ENCODE measurements around the gene CYP39A1. TPM values are rescaled to one million over a fixed set of nuclear protein-coding genes. Genes with fewer than 3 reads are reported as not detected.

CYP39A1 gene
- polyA plus RNA-seq, 4 donors = 7.4 to 10.2 (median 8.9) TPM

DNA sequence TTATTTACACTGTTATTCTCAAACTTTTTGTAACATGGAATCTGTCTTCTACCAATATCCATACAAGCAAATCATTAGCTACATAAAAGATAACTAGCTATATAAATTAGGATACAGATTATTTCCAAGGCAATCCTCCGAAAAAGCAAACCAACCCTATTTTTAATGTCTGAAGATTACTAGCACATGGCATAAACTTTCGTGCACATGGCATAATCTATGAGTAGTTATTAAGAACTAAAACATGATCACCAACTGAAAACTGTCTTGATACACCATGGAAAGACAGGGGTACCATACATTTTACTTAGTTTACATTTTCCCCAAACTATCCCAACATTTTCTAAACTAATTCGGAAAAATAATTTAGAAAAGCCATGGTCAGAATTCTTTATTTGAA, 54.4 kb downstream of the CYP39A1 start:
- DNase-seq (ENCODE audit: low read depth in 4 of 4, low spot score in 3 of 4) = no peak

DNA sequence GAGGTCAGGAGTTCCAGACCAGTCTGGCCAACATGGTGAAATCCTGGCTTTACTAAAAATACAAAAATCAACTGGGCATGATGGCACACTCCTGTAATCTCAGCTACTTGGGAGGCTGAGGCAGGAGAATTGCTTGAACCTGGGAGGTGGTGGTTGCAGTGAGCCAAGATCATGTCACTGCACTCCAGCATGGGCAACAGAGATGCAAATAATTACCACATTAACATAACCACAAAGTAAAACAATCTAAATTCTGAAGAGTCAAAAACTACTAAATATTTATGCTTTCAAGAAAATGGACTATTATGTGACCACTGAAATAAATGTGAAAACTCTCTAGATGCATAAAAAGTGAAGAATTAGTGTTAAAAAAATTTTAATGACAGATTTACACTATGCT, 59.9 kb downstream of the CYP39A1 start:
- DNase-seq (ENCODE audit: low read depth in 4 of 4, low spot score in 3 of 4) = no peak

DNA sequence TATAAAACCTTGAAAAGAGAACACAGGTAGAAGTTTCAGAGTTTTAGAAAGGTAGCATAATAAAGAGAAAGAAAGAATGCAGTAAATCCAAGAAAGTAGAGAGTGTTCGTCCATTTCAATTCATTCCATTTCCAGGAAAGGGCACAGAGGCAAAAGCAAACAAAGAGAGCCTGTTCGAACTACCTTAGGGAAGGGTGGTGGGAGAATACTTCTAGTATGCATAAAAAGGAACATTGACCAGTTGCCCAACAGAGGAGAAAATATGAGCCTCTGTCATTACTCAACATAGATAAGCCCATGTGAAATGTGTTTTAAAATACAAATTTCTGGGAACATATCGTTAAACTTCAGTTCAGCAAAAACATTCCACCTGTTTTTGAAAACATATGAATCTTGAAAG, 60.6 kb downstream of the CYP39A1 start:
- no peak for DNase-seq (ENCODE audit: low read depth in 4 of 4, low spot score in 3 of 4)

DNA sequence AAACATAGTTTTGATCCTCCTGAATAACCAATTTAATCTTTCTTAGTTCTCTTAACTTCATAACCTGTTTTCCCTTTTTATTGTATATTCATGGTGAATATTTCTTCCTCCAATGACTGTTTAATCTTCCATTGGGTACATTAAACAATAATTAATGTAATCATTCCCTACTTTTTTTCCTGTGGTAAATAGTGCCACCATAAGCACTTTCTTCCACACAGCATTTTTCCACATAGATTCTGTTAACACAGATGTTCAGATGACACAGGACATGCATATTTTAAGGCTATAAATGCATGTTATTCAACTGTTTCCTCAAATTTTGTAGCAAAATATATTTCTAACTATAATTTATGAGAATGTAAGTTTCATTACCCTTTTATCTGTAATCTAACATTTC, 61.9 kb downstream of the CYP39A1 start:
- DNase-seq (ENCODE audit: low read depth in 4 of 4, low spot score in 3 of 4) = no peak

DNA sequence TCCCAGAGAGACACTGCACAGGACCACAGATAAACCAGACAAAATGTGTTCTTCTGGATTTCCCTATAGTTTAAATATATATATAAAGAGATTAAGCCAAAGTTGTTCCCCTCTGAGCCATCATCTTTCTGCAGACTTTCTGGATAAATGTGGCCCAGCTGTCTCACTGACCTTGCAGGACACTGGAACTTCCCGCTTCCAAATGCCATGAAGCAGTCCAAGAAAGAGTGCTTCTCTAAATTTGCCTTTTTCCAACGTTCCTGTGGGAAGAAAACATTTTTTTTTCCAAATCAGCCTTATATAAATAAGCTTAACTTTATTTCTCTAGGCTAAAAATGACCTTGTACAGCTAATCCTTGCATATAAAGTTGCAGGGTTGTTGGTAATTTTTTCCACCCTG, 65.7 kb downstream of the CYP39A1 start:
- no peak for DNase-seq (ENCODE audit: low read depth in 4 of 4, low spot score in 3 of 4)

DNA sequence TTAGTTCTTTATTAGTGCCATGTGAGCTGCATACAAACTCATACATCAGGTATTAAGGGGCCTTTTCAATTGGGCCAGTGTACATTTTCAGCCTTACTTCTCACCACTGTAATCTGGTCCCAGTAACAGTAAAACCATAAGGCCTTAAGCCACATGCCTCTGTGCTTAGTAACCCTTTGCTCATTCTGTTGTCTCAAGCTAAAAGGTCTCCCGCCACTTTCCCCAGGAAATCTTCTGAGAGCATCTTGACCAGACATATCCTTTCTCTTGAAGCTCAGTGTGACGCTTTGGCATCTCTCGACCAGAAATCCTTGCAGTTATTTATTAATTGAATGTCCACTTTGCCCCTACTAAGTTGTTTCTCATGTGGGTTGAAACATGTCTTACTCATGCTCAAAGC, 68.0 kb downstream of the CYP39A1 start:
- no peak for DNase-seq (ENCODE audit: low read depth in 4 of 4, low spot score in 3 of 4)

DNA sequence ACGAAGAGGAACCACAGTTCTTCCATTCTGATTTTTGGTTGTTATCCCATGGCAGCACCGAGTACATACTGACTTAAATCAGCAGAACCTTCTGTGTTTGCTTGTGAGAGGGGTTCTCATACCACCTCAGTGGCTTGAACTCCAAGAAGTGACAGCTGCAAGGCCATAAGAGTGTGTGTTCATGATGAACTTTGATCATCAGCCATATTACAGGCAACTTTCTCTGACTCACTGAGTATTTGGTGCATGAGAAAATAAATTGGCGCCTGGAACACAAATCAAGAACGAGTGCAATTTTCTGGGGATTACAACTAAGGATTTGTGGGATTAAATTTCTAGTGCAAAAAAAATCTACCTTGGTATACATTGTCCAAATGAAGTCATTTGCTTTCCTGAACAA, 68.9 kb downstream of the CYP39A1 start:
- DNase-seq (ENCODE audit: low read depth in 4 of 4, low spot score in 3 of 4) = no peak

DNA sequence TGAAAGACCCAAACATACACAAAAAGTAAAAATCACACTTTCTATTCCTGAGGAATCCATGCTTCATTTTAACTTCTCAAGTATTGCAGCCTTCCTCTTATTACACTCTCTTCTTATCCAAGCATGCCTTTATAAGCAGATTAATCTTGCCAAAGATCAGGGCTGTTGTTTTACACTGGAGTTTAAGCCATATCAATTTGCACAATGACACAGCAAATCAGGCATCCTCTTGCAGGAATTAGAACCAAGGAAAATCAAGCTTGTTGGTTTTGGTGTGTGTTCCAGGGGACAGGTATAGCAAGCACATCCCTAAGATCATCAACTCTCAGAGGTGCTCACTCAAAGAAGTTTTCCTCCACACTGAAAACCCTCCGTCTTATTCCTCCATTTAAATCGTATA, 69.5 kb downstream of the CYP39A1 start:
- DNase-seq (ENCODE audit: low read depth in 4 of 4, low spot score in 3 of 4) = no peak

DNA sequence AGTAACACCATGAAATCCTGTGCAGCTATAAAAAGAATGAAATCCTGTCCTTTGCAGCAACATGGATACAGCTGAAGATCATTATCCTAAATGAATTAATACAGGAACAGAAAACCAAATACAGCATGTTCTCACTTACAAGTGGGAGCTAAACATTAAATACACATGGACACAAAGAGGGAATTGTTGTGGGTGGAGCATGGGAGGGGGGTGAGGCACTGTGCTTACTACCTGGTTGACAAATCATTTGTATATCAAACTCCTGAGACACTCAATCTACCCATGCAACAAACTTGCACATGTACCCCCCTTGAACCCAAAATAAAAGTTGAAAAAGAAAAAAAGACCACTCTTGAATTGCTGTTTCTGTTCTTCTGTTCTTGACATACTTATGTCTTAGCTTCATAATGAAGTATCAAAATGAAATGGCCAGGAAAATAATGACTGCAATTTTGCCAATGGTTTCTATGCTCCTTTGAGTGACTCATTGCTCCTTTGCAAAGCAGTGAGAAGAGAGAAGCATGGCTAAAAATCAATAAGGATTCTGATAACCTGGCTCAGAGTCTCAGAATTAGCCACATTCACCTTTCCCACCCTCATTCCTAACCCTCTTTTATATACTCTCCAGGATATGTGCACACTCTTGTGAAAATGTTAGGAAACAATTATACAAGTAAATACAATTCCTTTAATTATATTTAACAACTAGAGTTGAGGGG, 71.0 kb downstream of the CYP39A1 start:
- DNase-seq (ENCODE audit: low read depth in 4 of 4, low spot score in 3 of 4) = no peak

DNA sequence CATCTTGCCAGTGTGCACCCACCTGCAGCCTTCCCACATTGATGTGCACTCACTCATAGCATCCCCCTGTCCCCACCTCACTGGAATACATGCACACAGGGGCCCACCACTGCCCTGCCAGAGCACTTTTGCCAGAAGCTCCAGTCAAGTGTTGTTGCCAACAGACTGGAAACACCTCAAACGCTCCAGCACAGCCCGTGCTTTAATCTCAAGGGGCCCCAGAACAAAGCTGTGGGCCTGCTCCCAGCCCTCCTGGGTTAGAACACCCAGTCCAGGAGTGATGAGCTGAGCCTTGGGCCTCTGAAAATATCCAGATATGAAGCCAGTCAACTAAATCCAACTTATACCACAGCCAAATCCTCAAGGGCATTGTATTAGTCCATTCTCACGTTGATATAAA, 77.1 kb downstream of the CYP39A1 start:
- DNase-seq (ENCODE audit: low read depth in 4 of 4, low spot score in 3 of 4) = no peak

DNA sequence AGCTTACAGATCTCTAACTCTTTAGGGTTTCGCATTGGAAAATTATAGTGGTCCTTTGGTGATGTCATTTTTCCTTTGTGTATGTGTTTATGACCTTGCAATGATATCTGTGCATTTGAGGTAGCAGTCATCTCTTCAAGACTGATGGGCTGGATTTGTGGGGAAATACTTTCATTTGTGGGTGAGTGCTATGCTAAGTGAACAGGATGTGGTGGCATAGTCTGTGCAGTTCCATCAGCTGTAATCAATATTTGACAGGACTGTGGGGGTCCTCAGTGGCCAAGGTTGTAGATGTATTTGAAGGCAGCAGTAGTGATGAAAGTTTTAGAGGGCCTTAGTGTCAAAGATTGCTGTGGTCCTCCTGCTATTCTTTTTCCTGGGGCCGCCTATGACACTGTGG, 79.5 kb downstream of the CYP39A1 start:
- DNase-seq (ENCODE audit: low read depth in 4 of 4, low spot score in 3 of 4) = no peak

DNA sequence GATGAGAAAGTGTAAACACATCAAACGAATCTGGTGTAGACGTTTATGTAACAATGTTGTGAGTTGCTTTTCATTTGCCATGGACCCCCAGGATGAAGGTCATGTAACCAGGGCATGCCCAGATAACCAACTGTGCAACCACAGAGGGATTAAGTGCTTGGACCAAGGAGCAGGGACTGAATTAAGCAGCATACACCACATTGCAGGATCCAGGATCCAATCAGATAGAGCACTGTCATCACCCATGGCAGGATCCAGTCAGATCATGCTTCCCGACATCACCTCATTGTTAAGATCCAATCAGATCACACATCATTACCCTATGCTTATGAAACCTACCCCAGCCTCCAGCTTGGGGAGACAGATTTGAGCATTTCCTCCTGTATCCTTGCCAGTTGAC, 87.1 kb downstream of the CYP39A1 start:
- no peak for DNase-seq (ENCODE audit: low read depth in 4 of 4, low spot score in 3 of 4)

DNA sequence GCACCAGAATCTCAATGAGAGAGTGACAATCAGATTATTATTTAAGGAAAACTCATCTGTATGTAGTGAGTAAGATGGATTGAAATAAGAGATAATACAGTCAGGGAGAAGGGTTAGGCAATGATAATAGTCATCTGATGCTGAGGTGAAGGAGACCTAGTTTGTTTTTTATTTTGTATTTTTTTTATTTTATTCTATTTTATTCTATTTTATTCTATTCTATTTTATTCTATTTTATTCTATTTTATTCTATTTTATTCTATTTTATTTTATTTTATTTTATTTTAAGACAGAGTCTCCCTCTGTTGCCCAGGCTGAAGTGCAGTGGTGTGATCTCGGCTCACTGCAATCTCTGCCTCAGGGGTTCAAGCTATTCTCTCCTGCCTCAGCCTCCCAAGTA, 88.7 kb downstream of the CYP39A1 start:
- DNase-seq (ENCODE audit: low read depth in 4 of 4, low spot score in 3 of 4) = no peak

DNA sequence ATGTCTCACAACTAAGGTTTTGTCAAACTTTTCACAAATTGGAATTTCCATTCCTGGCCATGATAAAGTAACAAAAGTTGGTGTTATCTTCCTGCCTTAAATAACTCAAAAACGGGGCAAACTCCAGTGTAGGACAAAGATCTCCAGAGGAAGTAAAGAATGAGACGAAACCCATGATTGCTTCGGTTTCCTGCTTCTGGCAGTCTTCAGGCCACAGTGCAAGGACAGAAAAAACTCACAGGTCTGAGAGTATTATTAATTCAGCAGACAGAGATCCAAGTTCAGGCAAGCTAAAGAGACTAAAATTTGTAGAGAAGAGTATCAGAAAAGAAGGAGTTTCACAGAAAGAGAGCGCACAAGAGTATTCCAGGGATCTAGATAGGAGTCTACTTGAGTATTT, 96.6 kb downstream of the CYP39A1 start:
- no peak for DNase-seq (ENCODE audit: low read depth in 4 of 4, low spot score in 3 of 4)

DNA sequence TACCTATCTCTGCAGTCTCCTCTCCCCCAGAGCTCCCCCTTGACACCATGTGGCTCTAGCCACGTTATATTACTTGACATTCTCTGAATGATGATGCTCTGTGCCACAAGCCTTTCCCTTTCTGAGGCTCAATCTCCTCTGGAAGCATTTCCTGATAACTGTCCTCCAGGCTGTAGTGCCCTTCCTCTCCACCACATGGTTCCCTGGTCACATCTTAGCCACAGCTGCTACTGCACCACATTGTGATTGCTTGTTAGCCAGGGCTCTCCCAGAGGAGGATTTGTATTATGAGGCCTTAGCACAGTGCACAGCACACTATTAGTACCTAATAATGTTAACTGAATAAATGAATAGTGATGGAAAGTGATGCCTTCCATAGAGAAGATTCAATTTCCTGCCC, 97.5 kb downstream of the CYP39A1 start:
- no peak for DNase-seq (ENCODE audit: low read depth in 4 of 4, low spot score in 3 of 4)

DNA sequence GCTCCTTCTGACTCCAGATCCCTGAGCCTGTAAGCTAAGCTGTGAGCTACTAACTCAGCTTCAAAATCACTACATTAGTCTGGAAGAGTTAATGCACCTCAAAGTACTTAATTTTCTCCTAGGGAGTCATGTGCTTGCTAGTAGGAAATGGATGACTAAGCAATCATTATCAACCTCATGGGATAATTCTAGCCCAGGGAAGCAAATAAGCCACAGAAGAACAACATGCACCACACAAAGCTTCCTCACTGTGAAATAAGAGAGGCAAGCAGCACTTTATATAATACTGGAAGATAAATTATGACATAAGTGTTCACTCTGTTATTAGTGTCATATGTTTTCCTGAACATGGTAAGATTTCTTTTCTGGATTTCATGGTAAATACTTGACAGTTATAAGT, 103.5 kb downstream of the CYP39A1 start:
- DNase-seq (ENCODE audit: low read depth in 4 of 4, low spot score in 3 of 4) = no peak

DNA sequence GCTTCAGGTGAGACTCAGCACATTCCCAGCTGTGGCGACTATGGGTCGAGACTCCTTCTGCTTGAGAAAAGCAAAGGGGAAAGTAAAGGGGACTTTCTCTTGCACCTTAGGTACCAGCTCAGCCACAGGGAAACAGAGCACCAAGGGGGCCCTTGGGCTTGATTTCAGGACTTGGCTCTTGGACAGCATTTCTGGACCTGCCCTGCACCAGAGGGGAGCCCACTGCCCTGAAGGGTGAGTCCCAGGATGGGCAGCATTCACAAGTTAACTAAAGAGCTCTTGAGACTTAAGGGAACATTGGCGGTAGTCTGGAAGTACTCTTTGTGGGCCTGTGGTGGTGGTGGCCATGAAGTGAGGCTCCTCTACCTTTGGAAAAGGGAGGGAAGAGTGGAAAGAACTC, 111.1 kb downstream of the CYP39A1 start:
- DNase-seq (ENCODE audit: low read depth in 4 of 4, low spot score in 3 of 4) = no peak

DNA sequence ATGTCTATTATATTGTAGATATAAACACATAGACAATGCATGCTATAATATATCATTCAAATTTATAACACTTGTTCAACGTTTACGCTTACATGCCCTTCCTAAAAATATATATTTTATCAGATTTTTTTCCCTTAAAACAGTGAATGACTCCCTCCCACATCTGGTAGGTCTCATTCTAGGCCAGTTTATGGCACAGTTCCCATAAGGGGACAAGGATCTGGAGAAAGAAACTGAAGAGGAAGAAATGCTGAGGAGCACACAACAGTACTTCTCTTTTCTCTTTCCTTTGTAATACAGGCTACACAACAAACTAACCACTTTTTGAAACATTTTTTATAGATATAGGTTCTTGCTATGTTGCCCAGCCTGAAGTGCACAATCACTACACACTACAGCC, 112.8 kb downstream of the CYP39A1 start:
- DNase-seq (ENCODE audit: low read depth in 4 of 4, low spot score in 3 of 4) = peak in 3 of 4 donors; percentile 18 to 50 (median 33)

DNA sequence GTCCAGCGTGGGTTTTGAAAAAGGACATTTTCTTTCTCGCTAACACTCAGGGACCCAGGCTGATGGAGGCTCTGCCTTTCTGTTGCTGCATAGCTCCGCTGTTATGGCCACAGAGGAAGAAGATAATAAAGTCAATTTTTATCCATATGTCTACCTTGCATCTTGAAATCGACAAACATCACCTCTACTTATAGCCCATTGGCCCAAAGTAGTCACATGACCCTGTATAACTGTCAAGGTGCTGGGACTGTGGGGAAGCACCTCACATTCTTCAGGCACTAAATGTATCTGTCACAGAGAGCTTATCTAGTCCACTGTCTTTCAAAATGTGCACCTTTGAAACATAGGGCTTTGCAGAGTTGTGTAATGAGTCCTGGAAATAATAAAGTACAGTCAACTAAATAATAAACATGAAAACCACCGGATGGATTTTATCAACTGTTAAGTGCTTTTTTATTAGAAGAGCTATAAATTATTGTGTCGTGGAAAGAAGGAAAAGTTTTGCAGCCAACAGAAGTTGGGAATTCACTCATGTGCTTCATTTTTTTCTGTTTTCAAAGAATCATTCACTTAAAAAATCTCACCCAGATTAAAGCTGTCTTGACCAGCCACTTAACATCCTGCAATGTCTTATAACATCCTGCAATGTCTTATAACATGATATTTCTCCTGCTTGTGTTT, 113.7 kb downstream of the CYP39A1 start:
- peak; percentile 18 to 48 (median 26) for DNase-seq (ENCODE audit: low read depth in 4 of 4, low spot score in 3 of 4)

DNA sequence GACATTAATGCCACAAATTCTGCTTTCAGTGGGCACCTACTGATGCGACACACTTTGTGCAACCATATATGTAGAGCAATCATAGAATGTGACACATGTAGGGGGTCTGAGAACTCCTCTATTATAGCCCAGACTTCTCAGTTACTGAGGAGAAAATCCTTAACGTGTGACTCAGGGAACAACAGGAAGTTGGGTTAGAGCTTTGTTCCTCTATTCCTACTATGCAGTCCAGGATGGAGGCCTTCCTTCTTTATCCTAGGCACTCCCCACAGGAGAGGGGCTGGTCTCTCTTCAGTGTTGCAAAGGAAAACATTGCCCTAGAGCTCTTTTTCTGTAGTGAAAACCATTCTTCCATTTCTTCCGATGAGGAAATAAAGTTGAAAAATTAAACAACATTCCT, 121.7 kb downstream of the CYP39A1 start:
- no peak for DNase-seq (ENCODE audit: low read depth in 4 of 4, low spot score in 3 of 4)

DNA sequence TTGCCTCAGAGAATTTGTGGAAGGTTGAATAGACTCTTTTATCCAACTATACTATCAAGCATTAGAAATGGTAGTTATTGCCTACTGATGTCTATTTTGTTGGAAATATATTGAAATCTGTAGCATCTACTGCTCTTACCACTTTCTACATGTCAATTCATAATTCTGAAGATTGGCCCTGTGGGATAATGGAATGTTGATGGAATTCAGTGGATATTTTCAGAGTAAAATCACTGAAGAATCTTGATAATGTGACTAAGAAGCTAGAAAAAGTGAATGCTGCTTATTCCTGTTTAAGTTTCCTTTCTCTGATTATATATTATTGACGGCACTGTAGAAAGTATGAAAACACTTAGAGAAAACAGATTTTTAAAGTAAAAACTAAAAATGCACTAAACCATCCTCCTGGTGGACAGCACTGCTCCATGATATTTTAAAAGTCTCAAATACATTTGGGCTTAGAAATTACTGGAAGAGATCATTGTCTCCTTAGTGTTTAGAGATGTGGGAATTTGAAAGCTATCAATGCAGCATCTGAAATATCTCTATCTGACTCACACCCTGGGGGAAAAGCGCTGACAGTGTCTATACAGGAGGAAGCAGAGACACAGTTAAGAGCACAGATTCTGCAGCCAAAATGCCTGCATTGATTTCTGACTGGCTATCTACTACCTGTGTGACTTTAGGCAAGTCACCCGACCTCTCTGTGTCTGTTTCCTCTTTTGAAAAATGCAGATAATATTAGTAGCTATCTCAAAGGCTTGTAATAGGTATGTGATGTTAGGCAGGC, 123.5 kb downstream of the CYP39A1 start:
- DNase-seq (ENCODE audit: low read depth in 4 of 4, low spot score in 3 of 4) = no peak

DNA sequence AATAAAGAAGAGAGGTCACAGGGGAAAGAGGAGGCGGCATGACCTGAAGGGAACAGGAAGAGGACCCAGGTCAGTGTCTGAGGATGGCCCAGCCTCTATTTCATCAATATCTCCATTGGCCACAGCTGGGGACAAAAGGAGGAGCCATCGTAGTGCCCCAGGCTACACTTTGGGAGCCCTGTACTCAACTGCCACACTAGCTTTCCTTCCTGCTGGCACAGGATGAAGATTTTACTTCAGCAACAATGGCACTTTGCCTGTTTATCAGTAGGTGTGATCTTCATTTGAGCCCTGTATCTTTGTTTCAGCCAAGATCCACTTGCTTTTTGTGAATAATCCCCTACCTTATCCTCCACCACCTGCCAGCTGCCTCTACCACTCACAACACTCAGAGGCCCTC, 126.0 kb downstream of the CYP39A1 start:
- DNase-seq (ENCODE audit: low read depth in 4 of 4, low spot score in 3 of 4) = no peak

Data from right renal pelvis (tissue), 4 donors.